H7 (cell line): Measurements from ENCODE around the gene RNF133. TPM values are rescaled to one million over a fixed set of nuclear protein-coding genes. Genes with fewer than 3 reads are reported as not detected.

Experiments used
- total RNA-seq: library from RNA; depleted of rRNA; stranded (reverse); fragments of >200 nt; shearing (Covaris generic); gene quantifications from 2 replicates; pipeline ENCODE4 v1.2.3, GENCODE V29; 2014; rRNA removed

RNF133 gene
- total RNA-seq, 1 experiment from 2014 or later, result not detected

Other genes starting within 250 kb of the RNF133 start
- 0.48 TPM in 1 of 2 replicates, not detected in the other for gene RNF148, start 3.8 kb upstream of the RNF133 start, total RNA-seq
- gene CADPS2, start 187.3 kb upstream of the RNF133 start, total RNA-seq, result 5.9 and 6.9 TPM in 2 replicates